SK-N-MC (cell line): ENCODE results near the gene CLEC16A.

ENCODE experiments used
- EZH2 ChIP-seq: fragments of 200-600 bp; sonication (generic); IDR thresholded peaks from one replicate; pipeline ENCODE4 v1.6.1; 2017; ENCODE audit warnings: antibody characterized with exemption
- POLR2AphosphoS5 ChIP-seq: IDR thresholded peaks from 2 replicates; pipeline ENCODE4 v1.6.1; 2012; ENCODE audit warnings: mild to moderate bottlenecking, low read depth, low read length, borderline replicate concordance

DNA sequence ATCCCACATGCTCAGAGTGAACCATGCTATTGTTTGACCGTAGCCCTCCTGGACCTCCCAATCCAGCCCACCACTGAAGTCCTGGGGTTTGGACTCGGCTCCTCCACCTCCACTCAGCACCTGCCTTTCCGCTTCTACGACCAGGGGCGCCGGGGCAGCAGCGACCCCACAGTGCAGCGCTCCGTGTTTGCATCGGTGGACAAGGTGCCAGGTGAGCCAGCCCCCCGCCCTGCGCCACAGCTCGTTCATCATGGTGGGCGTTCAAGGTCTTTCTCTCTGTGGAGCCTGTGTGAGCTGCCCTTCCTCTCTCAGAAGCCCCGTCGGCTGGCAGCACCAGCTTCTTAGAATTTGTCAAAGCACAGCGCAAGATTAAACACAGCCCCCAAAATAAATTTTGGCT is 181.6 kb downstream of the CLEC16A start:
- no peak for TF ChIP-seq EZH2
- TF ChIP-seq POLR2AphosphoS5 = no peak
